Transverse colon (tissue), 4 donors: ENCODE results near the gene GBGT1. TPM values are rescaled to one million over a fixed set of nuclear protein-coding genes. Genes with fewer than 3 reads are reported as not detected.

Experiments
- DNase-seq: peaks from one replicate; pipeline ENCODE4 v3.0.0-alpha.2; 2019
- H3K27ac ChIP-seq, 4 donors: fragments of 200-600 bp; sonication (generic); 2 replicates each; pipeline ENCODE4 v1.5.1; 2016 to 2018; ENCODE audit warnings: inconsistent platforms in 4 of 4
- H3K27me3 ChIP-seq: fragments of 200-600 bp; sonication (generic); 2 replicates; pipeline ENCODE4 v1.5.1; 2017; ENCODE audit warnings: inconsistent platforms
- H3K36me3 ChIP-seq, 4 donors: fragments of 200-600 bp; sonication (generic); 2 replicates each; pipeline ENCODE4 v1.5.1; 2017 to 2019; ENCODE audit warnings: inconsistent platforms in 4 of 4
- H3K4me1 ChIP-seq, 4 donors: fragments of 200-600 bp; sonication (generic); 2 replicates each; pipeline ENCODE4 v1.5.1; 2017 to 2020; ENCODE audit warnings: inconsistent platforms in 4 of 4
- H3K4me3 ChIP-seq, 4 donors: fragments of 200-600 bp; sonication (generic); 1 replicate in 1 of 4; 2 replicates in 3 of 4; pipeline versions ENCODE4 v1.5.1 to v1.6.1; 2017 to 2019; ENCODE audit warnings: inconsistent platforms in 4 of 4
- H3K9me3 ChIP-seq, 2 donors: fragments of 200-600 bp; sonication (generic); 2 replicates each; pipeline ENCODE4 v1.5.1; 2017 to 2019; ENCODE audit warnings: inconsistent platforms in 2 of 2
- CTCF ChIP-seq, 5 experiments: fragments of 200-600 bp in 3 of 5; fragments of 450-650 bp in 2 of 5; sonication (generic) in 3 of 5; IDR thresholded peaks; 1 replicate in 2 of 5; 2 replicates in 3 of 5; pipeline ENCODE4 v1.5.1; 2016 to 2017; ENCODE audit warnings: antibody characterized with exemption in 5 of 5, inconsistent platforms in 3 of 5, mild to moderate bottlenecking in 2 of 5, moderate library complexity in 1 of 5
- EP300 ChIP-seq: sonication (generic); formaldehyde crosslinking; IDR thresholded peaks from one replicate; pipeline ENCODE4 v1.6.1; 2017; ENCODE audit warnings: antibody characterized with exemption, low read depth
- POLR2A ChIP-seq: fragments of 450-650 bp; IDR thresholded peaks from one replicate; pipeline ENCODE4 v1.6.1; 2016; ENCODE audit warnings: antibody characterized with exemption, mild to moderate bottlenecking, moderate library complexity
- POLR2AphosphoS5 ChIP-seq, 3 donors: sonication (generic); formaldehyde crosslinking; IDR thresholded peaks; one replicate each; pipeline ENCODE4 v1.6.1; 2016; ENCODE audit warnings: antibody characterized with exemption in 3 of 3
- WGBS, 2 donors: methylation state at CpG; one replicate each; pipeline ENCODE4 v1.1.5; 2018; ENCODE audit warnings: low coverage in 1 of 2; 5-methylcytosine and 5-hydroxymethylcytosine counted together
- in situ Hi-C, 4 donors: fragments of 200-750 bp; cut with MboI; loops; one replicate each; pipeline versions ENCODE4 v1.15.0 to v1.15.1; 2017; ENCODE audit warnings: low sequenced_read_pairs in 3 of 4, low pct_ligation_motif_present in 1 of 4, low pct_unique_long_range_greater_than_20kb in 1 of 4
- intact Hi-C: fragments of 100-400 bp; cut with DNase I; formaldehyde crosslinking; loops from one replicate; pipeline ENCODE4 v1.15.1; 2023; ENCODE audit warnings: low total_unique reads
- total RNA-seq, 4 donors: library from RNA; depleted of rRNA; stranded (reverse); fragments of >200 nt; gene quantifications; one replicate each; pipeline ENCODE4 v1.1.0, GENCODE V29; 2016

GBGT1 gene
- total RNA-seq, 4 donors from 2014 or later: 4.1 to 15.7 (median 11.8) TPM

GRCh38 chr9:133122605-133122934 is 41.1 kb downstream of the GBGT1 start:
- no peaks in the 10 kb centered on the region for H3K9me3 ChIP-seq
- H3K36me3 ChIP-seq: no peaks in the 10 kb centered on the region
- peak overlapping the region; percentile 85 to 94 (median 90) for H3K27ac ChIP-seq
- H3K4me3 ChIP-seq: no peak overlapping the region
- intact Hi-C loops (no loop called here), in situ Hi-C loops (no loop called here)
- peaks cover 26 to 82% (median 39%) of the 10 kb centered on the region in 4 donors for H3K4me1 ChIP-seq
- no peak for DNase-seq
- 79% methylated on average over 4 of the region's 4 CpGs; no CpG with 5 or more reads in 1 of the 2 donors for WGBS, 2 donors
- TF ChIP-seq POLR2A (no peak), CTCF (IDR thresholded peaks at IDR 0.05) (no peak), POLR2AphosphoS5 (IDR thresholded peaks at IDR 0.05) (no peak), EP300 (no peak)
- no peaks in the 10 kb centered on the region for H3K27me3 ChIP-seq

GRCh38 chr9:133121915-133122550 is 41.7 kb downstream of the GBGT1 start:
- intact Hi-C loops: no loop called here

GRCh38 chr9:133121198-133121914 is 42.4 kb downstream of the GBGT1 start, which contains the start of gene RALGDS:
TSS of gene RALGDS (minus strand) at chr9:133121240. CDS start at chr9:133121154, 86 bp downstream.
- Histone ChIP-seq H3K4me1 (peaks cover 28 to 82% (median 39%) of the 10 kb centered on the region in 4 donors), H3K27me3 (no peaks in the 10 kb centered on the region), H3K4me3 (peak within 1 kb of the TSS; percentile 54 to 80 (median 68)), H3K36me3 (no peaks in the 10 kb centered on the region), H3K9me3 (no peaks in the 10 kb centered on the region), H3K27ac (peak within 1 kb of the TSS; percentile 89 to 94 (median 93))
- in situ Hi-C loops (no loop called here), intact Hi-C loops (no loop called here)
- no peak for TF ChIP-seq EP300
- peak in 2 of 3 donors; percentile 34 to 37 for TF ChIP-seq POLR2AphosphoS5 (IDR thresholded peaks at IDR 0.05)
- WGBS, 2 donors: 25% methylated on average over 10 of the region's 53 CpGs; no CpG with 5 or more reads in 1 of the 2 donors
- peak; percentile 95 for DNase-seq

More at GRCh38 chr9:133121915-133122550, 41.7 kb downstream of the GBGT1 start:
- Histone ChIP-seq H3K27ac (peak overlapping the region; percentile 85 to 94 (median 90)), H3K4me3 (no peak overlapping the region), H3K27me3 (no peaks in the 10 kb centered on the region), H3K4me1 (peaks cover 27 to 82% (median 40%) of the 10 kb centered on the region in 4 donors), H3K9me3 (no peaks in the 10 kb centered on the region), H3K36me3 (no peaks in the 10 kb centered on the region)
- DNase-seq: no peak
- in situ Hi-C loops: no loop called here
- TF ChIP-seq EP300: no peak
- TF ChIP-seq POLR2AphosphoS5 (IDR thresholded peaks at IDR 0.05): no peak
- no peak for TF ChIP-seq CTCF (IDR thresholded peaks at IDR 0.05)
- no peak for TF ChIP-seq POLR2A
- WGBS, 2 donors: 69 to 81% methylated on average over 3 to 8 of the region's 8 CpGs

- Histone ChIP-seq H3K4me1 (peaks cover 27 to 82% (median 43%) of the 10 kb centered on the region in 4 donors), H3K36me3 (no peaks in the 10 kb centered on the region), H3K27ac (peak overlapping the region; percentile 89 to 94 (median 93)), H3K27me3 (no peaks in the 10 kb centered on the region), H3K9me3 (no peaks in the 10 kb centered on the region), H3K4me3 (peak overlapping the region; percentile 54 to 80 (median 68))
- intact Hi-C loops: no loop called here
- no peak for TF ChIP-seq CTCF (IDR thresholded peaks at IDR 0.05)
- TF ChIP-seq POLR2AphosphoS5 (IDR thresholded peaks at IDR 0.05): peak in 2 of 3 donors; percentile 1 to 13
- TF ChIP-seq POLR2A: peak; percentile 33
- no peak for TF ChIP-seq EP300
- no peak for DNase-seq
- in situ Hi-C loops: no loop called here
- 1% methylated on average over 33 of the region's 66 CpGs; no CpG with 5 or more reads in 1 of the 2 donors for WGBS, 2 donors
These were observed 43.1 kb downstream of the GBGT1 start for GRCh38 chr9:133120501-133121197.
